ENCODE data around the gene ITSN2. TPM values are rescaled to one million over a fixed set of nuclear protein-coding genes. Genes with fewer than 3 reads are reported as not detected.
"Not testable (repeated sequence)": the region's sequence is repeated elsewhere in the genome, so short reads cannot be mapped to it uniquely, and the experiment has no call there.

The ITSN2 gene
- total RNA-seq, 1 donor from 2014 or later, result 47.9 TPM

- no peak for DNase-seq (ENCODE audit: low read depth, low spot score)
These were observed 3.0 kb upstream of the ITSN2 start for GRCh38 chr2:24363301-24363700.

- no peak for DNase-seq (ENCODE audit: low read depth, low spot score)
These were observed 1.9 kb upstream of the ITSN2 start for GRCh38 chr2:24362253-24362652.

GRCh38 chr2:24360963-24361330 lies 611 bp upstream of the ITSN2 start:
- no peak for DNase-seq (ENCODE audit: low read depth, low spot score)

GRCh38 chr2:24359129-24360049 lies 947 bp downstream of the ITSN2 start:
- DNase-seq (ENCODE audit: low read depth, low spot score), result no peak

DNA sequence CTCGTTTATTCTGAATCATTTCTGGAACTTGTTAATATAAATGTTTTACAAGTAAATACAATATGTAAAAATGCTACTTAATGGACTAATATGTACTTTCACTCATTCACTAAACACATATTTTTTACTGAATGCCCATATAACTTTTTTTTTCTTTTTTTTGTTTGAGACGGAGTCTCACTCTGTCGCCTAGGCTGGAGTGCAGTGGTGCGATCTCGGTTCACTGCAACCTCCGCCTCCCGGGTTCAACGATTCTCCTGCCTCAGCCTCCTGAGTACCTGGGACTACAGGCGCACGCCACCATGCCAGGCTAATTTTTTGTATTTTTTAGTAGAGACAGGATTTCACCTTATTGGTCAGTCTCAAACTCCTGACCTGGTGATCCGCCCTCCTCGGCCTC lies 2.6 kb downstream of the ITSN2 start:
- DNase-seq (ENCODE audit: low read depth, low spot score), result not testable (repeated sequence)

DNA sequence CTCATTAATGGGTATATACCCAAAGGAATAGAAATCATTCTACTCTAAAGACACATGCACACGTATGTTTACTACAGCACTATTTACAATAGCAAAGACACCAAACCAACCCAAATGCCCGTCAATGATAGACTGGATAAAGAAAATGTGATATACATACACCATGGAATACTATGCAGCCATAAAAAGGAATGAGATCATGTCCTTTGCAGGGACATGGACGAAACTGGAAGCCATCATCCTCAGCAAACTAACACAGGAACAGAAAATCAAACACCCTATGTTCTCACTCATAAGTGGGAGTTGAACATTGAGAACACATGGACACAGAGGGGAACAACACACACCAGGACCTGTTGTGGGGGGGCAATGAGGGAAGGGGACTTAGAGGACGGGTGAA lies 3.2 kb downstream of the ITSN2 start:
- not testable (repeated sequence) for DNase-seq (ENCODE audit: low read depth, low spot score)

GRCh38 chr2:24354957-24355356 lies 5.4 kb downstream of the ITSN2 start:
- no peak for DNase-seq (ENCODE audit: low read depth, low spot score)

DNA sequence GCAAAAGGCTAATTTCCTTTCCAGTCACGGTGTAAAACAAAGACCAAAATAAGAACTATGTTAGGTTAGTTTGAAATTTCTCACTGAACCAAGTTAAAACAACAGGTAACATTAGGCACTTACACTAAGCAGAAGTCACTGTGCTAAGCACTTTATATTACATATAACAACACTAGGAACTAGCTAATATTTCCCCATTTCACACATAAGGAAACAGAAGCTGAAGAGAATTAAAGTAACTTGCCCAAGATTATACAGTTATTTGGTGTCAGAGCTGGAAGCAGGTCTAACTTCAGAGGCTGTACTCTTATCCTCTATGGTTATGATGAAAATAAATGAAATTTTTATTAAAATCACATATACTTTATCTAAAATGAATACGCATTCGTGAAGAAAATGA lies 5.9 kb downstream of the ITSN2 start:
- DNase-seq (ENCODE audit: low read depth, low spot score), result no peak

DNA sequence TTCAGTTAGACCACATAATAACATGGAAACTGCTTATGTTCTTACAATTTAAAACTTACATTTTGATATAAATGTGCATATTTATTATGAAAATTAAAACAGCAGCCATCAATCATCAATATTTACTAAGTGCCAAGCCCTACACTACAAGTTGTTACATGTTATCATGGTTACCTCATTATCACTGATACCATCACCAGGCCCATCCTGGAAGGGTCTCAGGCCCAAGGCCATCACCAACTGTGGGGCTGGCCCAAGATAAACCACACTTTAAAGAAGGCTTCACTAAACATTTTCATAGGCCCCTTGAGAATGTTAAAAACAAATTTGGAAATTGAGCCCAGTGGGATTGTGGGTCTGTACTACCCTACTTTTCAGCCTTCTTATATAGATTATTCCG lies 6.4 kb downstream of the ITSN2 start:
- DNase-seq (ENCODE audit: low read depth, low spot score), result no peak

- DNase-seq (ENCODE audit: low read depth, low spot score), result no peak
These were observed 7.0 kb downstream of the ITSN2 start for GRCh38 chr2:24353364-24353763.

DNA sequence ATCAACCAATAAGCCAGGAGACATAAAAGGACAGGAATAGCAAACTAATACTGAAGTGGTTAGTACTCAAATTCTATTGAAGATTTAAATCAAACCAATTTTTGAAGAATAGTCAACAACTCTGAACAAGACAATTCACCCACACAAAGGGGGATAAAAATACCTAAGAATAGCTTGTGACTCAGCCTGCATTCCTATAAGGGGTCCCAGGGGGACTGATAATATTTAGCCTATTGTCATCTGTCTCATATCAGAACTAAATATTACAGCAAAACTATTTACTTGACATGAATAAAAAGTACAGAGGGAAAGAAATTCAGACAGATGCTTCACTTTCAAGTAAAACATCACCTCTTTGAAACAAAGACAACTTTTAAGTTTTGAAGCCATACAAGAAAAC lies 7.7 kb downstream of the ITSN2 start:
- DNase-seq (ENCODE audit: low read depth, low spot score), result no peak

GRCh38 chr2:24351981-24352380 lies 8.4 kb downstream of the ITSN2 start:
- DNase-seq (ENCODE audit: low read depth, low spot score), result no peak

GRCh38 chr2:24351627-24351938 lies 8.8 kb downstream of the ITSN2 start:
- DNase-seq (ENCODE audit: low read depth, low spot score), result no peak

- no peak for DNase-seq (ENCODE audit: low read depth, low spot score)
These were observed 9.3 kb downstream of the ITSN2 start for GRCh38 chr2:24350826-24351626.

DNA sequence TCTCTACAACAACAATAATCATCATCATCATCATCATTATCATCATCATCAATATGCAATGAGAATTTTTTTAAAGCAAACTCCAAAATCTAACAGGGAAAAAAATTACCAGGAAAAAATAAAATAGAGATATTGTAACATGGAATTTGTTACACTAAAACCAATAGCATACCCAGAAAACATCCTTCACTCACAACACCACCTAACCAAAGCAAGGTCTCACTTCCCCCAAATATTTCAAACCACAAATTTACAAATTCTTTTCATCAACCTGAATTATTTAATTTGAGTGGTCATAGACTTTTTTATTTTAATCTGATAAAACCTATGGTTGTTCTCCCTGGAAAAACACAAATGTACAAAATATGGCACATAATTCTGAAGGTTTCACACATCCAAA lies 11.2 kb downstream of the ITSN2 start:
- no peak for DNase-seq (ENCODE audit: low read depth, low spot score)

- no peak for DNase-seq (ENCODE audit: low read depth, low spot score)
These were observed 14.4 kb downstream of the ITSN2 start for GRCh38 chr2:24345937-24346336.

DNA sequence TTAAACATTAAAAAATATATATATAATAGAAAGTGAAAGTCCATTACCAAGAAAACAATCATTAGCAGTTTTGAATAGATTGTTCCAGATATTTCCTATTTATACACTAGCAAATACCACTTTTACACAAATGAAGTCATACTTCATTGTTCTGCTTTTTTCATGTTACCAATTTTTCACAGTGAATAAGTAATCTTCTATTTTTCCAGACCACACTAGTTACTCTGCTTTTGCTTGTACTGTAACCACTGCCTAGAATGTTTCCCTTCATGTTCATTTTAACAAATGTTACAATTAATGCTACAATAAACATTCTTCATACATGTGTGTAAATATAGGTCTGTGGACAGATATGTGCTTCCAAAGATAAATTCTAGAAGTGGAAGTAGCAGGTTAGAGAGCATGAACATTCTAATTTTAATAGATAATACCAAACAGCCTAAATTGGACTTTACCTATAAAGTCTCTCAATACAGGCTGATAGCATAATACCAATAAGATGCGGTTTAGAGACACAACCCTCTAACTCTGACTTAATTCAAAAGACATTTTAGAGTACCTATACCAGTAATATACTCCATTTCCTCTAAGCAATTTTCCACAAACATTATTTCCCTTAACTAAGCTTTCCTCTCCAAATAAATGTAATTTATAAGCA lies 17.0 kb downstream of the ITSN2 start:
- DNase-seq (ENCODE audit: low read depth, low spot score), result no peak

DNA sequence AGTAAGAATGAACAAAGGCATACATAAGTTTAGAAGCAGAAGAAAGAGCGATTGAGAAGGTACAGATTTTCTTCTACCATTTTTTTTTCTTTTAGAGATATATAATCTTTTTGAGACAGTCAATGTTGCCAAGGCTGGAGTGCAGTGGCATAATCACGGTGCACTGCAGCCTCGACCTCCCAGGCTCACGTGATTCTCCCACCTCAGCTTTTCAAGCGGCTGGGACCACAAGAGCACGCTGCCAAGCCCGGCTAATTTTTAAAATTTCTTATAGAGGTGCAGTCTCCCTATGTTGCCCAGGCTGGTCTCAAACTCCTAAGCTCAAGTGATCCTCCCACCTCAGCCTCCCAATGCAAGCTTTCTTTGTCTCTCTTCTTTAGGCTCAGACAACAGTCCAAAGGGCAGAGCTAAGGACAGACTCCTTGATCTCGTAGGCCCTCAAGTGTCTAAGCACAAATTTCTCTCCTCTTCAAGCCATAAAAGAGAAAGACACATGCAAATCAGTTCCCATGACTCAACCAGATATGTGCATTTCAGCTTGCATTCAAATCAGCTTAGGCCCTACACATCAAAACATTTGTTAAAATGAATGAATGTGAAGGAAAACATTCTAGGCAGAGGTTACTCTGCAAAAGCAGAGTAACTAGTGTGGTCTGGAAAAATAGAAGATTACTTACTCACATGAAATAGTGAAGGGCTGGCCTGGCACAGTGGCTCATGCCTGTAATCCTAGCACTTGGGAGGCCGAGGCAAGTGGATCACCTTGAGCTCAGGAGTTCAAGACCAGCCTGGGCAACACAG lies 18.0 kb downstream of the ITSN2 start:
- no peak for DNase-seq (ENCODE audit: low read depth, low spot score)

DNA sequence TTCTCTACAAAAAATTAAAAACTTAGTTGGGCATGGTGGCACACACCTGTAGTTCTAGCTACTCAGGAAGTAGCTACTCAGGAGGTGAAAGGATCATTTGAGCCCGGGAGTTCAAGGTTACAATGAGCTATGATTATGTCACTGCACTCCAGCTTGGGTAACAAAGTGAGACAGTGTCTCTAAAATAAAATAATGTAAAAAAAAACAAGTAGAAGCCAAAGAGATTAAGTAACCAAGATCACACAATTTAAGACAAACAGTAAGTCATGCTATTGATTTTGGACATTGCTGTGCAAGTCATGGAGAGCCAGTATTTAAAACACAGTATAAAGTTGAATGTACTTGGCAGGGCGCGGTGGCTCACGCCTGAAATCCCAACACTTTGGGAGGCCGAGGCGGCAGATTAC lies 20.5 kb downstream of the ITSN2 start:
- no peak for DNase-seq (ENCODE audit: low read depth, low spot score)

GRCh38 chr2:24339098-24339497 lies 21.2 kb downstream of the ITSN2 start:
- not testable (repeated sequence) for DNase-seq (ENCODE audit: low read depth, low spot score)

GRCh38 chr2:24337890-24338289 lies 22.4 kb downstream of the ITSN2 start:
- no peak for DNase-seq (ENCODE audit: low read depth, low spot score)

Data from pulmonary artery endothelial cell (primary cell).